Sigmoid colon (tissue), 4 donors: ENCODE measurements around the gene TRPM6.

Experiments
- CTCF ChIP-seq, 4 experiments: fragments of 450-650 bp in 3 of 4; fragments of 200-600 bp in 1 of 4; IDR thresholded peaks; one replicate each; pipeline ENCODE4 v1.5.1; 2016 to 2019; ENCODE audit warnings: antibody characterized with exemption in 4 of 4, mild to moderate bottlenecking in 3 of 4, moderate library complexity in 2 of 4
- EP300 ChIP-seq, 4 donors: sonication (generic); formaldehyde crosslinking; IDR thresholded peaks; one replicate each; pipeline ENCODE4 v1.6.1; 2017; ENCODE audit warnings: antibody characterized with exemption in 4 of 4
- POLR2A ChIP-seq, 2 donors: fragments of 450-650 bp; IDR thresholded peaks; one replicate each; pipeline ENCODE4 v1.6.1; 2016; ENCODE audit warnings: antibody characterized with exemption in 2 of 2, mild to moderate bottlenecking in 2 of 2, moderate library complexity in 2 of 2
- POLR2AphosphoS5 ChIP-seq, 4 donors: sonication (generic); formaldehyde crosslinking; IDR thresholded peaks; one replicate each; pipeline ENCODE4 v1.6.1; 2017; ENCODE audit warnings: antibody characterized with exemption in 4 of 4

DNA sequence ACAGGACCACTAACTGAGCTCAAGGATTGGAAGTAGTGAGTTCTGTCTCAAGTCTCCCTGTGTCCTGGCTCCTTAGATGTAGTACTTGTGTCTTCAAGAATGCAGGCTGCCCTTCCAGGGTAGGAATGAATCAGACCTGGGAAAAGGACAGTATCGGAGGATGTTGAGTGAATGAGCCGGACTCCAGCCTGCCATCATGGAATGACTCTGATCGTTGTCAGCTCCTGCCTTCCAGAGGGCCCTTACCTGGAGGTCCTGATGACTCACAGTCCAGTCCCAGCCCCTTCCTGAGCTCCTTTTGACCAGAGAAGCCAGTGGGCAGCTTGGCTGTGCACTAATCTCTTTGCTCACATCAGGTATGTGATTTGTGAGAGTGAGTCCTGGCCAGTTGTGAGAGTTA is 161.1 kb downstream of the TRPM6 start:
- no peak for TF ChIP-seq POLR2A (IDR thresholded peaks at IDR 0.05)
- no peak for TF ChIP-seq EP300 (IDR thresholded peaks at IDR 0.05)
- no peak for TF ChIP-seq CTCF (IDR thresholded peaks at IDR 0.05)
- TF ChIP-seq POLR2AphosphoS5 (IDR thresholded peaks at IDR 0.05), result no peak
